D341Med (cell line): Measurements from ENCODE around the gene TTC27.
"Not testable (repeated sequence)": the region's sequence is repeated elsewhere in the genome, so short reads cannot be mapped to it uniquely, and the experiment has no call there.

Source experiments
- DNase-seq: peaks from one replicate; pipeline ENCODE4 v3.0.0; 2012; ENCODE audit warnings: low spot score

Gene TTC27

DNA sequence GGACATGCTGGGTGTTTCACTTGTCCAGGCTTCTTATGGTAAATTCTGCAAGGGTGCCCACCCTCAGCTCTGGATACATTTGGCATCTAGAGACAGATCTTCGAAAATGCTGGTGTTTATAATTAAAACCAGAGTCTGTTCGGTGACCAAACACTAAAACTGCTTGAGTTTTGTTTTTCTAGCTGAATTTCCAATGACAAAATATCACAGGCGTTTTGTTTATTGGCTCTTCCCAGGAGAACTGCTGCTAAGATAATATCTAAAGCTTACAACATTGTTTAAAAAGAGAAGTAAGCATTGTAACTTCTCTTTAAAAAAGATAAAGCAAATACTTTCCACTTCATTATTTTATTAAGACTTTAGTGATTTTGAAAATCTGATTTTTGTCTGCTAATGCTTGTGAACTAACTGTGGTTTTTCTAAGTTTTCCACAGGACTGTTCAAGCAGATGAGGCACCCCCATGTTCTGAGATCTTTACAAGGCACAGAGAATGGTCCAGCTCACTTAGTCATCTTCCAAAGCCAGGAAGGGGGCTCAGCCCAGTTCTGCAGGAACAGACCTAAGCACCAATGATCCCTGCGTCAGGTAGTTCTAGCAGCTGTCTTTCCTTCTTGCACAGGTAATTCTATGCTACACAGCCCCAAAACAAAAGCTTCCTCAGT, 224.1 kb downstream of the TTC27 start:
- no peak for DNase-seq

DNA sequence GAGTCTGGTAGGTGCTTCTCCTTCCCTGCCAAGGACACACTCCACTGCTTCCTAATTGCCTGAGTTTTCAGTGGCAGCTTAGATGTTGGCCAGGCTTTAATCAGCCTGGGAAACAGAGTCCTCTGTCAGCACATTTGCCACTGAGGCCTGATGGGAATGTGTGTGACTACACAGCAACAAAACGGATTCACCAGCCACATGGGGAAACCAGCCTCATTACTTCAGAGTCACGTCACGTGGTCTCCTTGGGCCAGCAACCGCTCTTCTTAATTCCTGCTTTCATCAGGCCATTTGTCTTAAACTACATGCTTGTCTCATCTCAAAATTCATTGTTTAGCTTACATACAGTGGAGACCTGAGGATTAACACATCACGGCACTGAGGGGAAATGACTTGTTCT, 225.0 kb downstream of the TTC27 start:
- no peak for DNase-seq

DNA sequence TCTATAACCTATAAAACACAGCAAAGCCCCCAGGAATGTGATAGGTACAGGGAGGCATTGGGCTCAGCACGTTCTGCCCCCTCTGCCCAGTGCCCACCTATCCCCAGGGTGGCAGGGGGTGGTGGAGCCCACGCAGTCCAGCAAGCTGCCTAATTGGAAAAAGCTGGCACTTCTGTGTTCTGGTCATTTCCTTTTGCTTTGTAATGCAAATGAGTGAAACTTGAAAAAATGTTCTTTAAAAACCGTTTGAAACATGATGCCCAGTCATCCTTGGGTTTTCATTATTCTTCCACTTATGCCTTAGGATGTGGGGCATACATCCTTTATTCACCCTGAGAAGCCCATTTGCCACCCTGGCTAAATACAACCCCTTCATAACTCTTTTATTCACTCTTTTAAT, 229.0 kb downstream of the TTC27 start:
- DNase-seq, result no peak

DNA sequence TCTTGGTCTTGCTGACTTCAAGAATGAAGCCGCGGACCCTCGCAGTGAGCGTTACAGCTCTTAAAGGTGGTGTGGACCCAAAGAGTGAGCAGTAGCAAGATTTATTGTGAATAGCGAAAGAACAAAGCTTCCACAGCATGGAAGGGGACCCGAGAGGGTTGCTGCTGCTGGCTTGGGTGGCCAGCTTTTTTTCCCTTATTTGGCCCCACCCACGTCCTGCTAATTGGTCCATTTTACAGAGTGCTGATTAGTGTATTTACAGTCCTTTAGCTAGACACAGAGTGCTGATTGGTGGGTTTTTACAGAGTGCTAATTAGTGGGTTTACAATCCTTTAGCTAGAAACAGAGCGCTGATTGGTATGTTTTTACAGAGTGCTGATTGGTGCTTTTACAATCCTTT, 230.9 kb downstream of the TTC27 start:
- DNase-seq, result no peak

DNA sequence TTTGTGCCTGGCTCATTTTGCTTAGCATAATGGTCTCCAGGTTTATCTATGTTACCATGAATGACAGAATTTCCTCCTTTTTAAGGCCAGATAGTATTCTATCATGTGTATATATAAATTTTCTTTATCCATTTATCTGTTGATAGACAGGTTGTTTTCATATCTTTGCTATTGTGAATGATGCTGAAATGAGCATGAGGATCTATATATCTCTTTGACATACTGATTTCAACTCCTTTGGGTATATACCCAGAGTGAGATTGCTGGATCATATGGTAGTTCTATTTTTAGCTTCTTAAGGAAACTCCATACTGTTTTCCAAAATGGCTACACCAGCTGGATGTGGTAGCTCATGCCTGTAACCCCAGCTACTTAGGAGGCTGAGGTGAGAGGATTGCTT, 232.5 kb downstream of the TTC27 start:
- DNase-seq, result no peak

DNA sequence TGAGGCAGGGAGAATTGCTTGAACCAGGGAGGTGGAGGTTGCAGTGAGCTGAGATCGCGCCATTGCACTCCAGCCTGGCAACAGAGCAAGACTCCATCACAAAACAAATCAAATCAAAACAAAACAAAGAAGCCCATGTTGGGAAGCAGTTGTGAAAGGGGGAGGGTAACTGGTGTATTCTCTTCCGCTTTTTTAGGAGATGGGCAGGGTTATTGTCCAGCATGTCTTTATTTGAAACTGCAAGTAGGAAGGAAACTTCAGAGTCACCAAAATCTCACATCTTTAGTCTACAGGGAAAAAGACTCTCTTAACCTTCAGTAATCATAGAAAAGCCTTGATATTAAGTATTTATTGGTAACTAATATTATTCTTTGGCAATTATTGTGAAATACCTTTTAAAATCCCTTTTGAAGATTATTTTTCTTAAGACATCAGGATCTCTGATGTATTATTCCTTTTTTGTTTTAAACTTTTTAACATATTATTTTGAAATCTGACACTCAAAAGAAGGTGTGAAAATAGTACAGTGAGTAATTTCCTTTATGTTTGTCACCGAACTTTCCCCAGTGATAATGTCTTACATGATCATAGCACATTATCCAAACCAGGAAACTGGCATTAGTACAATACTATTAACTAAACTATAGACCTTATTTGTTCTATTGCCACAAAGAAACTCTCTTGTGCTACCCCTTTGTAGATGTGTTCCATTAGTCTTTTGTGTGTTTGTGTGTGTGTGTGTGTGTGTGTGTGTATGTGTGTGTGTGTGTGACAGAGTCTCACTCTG, 234.6 kb downstream of the TTC27 start:
- DNase-seq, result no peak

DNA sequence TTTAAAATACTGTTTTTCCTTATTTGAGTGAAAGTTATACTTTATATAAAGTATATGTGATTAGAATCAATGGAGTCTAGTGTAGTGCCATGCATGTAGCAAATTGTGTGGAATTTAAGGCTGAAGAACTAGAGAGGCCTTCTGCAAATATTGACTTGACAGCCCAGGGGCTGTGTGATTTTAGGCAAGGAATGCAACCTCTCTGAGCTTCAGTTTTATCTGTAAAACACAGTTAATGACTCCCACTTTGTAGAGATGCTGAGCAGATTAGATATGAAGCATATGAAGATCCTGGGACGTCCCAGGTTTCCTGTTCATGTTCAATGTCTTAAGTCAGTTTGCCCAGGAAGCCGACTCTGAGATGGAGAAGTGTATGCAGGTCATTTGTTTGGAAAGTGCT, 235.5 kb downstream of the TTC27 start:
- DNase-seq, result no peak

DNA sequence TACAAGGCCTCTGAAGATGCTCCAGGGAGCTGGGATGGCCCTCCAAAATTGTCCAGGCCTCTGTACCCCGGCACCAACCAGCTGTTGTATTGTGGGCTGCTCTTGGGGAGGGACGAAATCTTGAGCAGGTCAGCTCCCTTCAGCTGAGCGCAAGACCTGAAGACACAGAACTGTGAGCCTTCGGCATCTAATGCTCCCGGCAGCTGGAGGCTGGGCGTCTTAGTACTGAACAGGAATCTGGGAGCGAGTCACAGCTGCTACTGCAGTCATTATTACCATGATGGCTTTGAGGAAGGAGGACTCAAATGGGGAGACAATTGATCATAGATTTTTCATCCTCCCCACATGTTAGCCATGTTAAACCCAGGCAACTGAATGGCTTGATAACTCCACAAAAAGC, 236.0 kb downstream of the TTC27 start:
- no peak for DNase-seq

DNA sequence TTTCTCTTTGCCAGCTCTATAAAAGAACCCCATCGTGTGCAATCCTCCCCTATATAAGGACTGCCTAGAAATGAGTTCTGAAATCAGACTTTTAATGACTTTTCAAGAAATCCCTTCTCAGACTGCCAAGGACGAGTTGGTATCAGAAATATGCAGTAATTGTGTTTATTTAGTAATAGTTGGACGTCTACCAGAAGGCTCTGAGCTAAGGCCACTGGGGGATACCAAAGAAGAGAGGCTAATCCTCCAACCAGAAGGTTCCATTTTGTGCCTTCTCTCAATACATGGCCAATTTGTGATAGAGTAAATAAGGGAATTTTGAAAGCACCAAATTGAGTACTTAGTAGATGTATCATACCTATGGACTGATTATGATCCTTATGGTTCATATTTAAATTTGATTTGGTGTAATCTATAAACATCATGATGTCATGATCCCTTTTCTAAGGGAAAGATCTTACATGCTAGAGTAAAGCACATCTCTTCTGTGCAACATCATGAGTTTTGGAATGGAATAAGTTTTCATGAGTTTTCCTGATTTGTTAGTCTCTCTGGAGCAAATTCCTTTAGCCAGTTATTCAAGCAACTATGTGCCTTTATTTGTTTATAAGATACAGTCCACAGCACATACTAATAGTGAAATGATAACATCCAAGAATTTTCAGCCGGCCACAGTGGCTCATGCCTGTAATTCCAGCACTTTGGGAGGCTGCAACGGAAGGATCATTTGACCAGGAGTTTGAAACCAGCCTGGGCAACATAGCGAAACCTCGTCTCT, 236.7 kb downstream of the TTC27 start:
- no peak for DNase-seq

DNA sequence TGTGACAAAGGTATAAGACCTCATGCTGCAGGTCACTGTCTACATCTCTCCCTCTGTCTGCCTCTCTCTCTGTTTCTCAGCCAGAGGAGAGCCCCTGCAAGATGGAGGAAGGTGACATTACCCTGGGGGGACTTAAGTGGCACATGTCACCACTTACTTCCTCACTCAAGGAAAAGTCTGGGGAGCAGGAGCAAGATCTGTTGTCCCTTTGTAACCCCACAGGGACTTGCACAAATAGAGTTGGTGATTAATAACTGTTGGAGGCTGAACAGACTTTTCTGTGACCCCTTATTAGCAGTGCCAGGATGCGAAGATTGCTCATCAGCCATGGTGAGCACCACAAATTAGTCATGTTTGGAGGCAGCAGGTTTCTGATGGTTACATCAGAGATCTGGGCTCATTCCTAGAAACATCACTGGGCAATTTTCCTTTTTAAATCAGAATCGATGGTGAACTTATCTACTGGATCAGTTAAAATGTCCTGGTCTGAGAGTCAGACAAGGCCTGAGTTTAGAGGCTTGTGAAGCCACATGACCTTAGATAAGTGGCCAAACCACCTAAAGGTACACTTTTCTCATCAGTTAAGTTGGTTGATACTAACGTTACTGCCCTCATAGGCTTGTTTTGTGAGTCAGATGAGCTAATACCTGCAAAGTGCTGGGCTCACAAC, 237.7 kb downstream of the TTC27 start:
- no peak for DNase-seq

DNA sequence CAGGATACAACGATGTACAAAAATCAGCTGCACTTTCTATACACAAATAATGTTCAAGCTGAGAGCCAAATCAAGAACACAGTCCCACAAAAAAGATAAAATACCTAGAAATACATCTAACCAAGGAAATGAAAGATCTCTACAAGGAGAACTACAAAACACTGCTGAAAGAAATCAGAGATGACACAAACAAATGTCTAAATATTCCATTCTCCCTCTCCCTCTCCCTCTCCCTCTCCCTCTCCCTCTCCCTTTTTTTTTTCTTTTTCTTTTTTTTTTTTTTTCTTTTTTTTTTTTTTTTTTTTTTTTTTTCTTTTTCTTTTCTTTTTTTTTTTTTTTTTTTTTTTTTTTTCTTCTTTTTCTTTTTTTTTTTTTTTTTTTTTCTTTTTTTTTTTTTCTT, 238.6 kb downstream of the TTC27 start:
- not testable (repeated sequence) for DNase-seq
